Stomach (tissue), 4 donors: ENCODE results near the gene KCNAB1.

Source experiments
- CTCF ChIP-seq, 7 experiments: fragments of 450-650 bp in 4 of 7; fragments of 200-600 bp in 3 of 7; sonication (generic) in 3 of 7; IDR thresholded peaks; one replicate each; pipeline ENCODE4 v1.5.1; 2016 to 2019; ENCODE audit warnings: antibody characterized with exemption in 7 of 7, control low read depth in 2 of 7, mild to moderate bottlenecking in 1 of 7
- POLR2A ChIP-seq, 4 donors: fragments of 450-650 bp; IDR thresholded peaks; one replicate each; pipeline ENCODE4 v1.6.1; 2016; ENCODE audit warnings: antibody characterized with exemption in 4 of 4, control low read depth in 2 of 4, mild to moderate bottlenecking in 1 of 4, moderate library complexity in 1 of 4
- POLR2AphosphoS5 ChIP-seq, 3 donors: sonication (generic); formaldehyde crosslinking; IDR thresholded peaks; one replicate each; pipeline ENCODE4 v1.6.1; 2016; ENCODE audit warnings: antibody characterized with exemption in 3 of 3

- TF ChIP-seq CTCF (IDR thresholded peaks at IDR 0.05) (no peak), POLR2A (IDR thresholded peaks at IDR 0.05) (no peak), POLR2AphosphoS5 (IDR thresholded peaks at IDR 0.05) (no peak)
These were observed 462.3 kb downstream of the KCNAB1 start for GRCh38 chr3:156582532-156583183.
